Measurements from ENCODE around the gene ME3.

DNA sequence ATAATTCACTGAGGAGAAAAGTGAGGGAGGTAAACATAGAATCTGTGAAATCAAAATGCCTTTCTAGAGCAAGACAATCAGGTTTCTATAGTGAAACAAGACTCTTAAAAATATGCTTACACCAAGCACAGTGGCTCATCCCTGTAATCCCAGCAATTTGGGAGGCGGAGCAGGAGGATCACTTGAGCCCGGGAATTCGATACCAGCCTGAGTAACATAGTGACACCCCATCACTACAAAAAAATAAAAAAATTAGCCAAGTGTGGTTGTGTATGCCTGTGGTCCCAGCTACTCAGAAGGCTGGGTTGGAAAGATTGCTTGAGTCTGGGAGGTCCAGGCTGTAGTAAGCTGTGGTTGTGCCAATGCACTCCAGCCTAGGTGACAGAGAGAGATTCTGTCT is 43.2 kb upstream of the ME3 start:
- TF ChIP-seq, protein P1, sequence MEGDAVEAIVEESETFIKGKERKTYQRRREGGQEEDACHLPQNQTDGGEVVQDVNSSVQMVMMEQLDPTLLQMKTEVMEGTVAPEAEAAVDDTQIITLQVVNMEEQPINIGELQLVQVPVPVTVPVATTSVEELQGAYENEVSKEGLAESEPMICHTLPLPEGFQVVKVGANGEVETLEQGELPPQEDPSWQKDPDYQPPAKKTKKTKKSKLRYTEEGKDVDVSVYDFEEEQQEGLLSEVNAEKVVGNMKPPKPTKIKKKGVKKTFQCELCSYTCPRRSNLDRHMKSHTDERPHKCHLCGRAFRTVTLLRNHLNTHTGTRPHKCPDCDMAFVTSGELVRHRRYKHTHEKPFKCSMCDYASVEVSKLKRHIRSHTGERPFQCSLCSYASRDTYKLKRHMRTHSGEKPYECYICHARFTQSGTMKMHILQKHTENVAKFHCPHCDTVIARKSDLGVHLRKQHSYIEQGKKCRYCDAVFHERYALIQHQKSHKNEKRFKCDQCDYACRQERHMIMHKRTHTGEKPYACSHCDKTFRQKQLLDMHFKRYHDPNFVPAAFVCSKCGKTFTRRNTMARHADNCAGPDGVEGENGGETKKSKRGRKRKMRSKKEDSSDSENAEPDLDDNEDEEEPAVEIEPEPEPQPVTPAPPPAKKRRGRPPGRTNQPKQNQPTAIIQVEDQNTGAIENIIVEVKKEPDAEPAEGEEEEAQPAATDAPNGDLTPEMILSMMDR (conservative IDR thresholded peaks at IDR 0.05; ENCODE audit: low read length), result no peak
- no peak for TF ChIP-seq EZH2phosphoT487 (IDR thresholded peaks at IDR 0.05; ENCODE audit: borderline replicate concordance, low read depth, low read length)
